ENCODE measurements around the gene GAD2.
A peak's percentile ranks its signal among the peaks of the same experiment; 100 is the strongest.

GAD2 gene

DNA sequence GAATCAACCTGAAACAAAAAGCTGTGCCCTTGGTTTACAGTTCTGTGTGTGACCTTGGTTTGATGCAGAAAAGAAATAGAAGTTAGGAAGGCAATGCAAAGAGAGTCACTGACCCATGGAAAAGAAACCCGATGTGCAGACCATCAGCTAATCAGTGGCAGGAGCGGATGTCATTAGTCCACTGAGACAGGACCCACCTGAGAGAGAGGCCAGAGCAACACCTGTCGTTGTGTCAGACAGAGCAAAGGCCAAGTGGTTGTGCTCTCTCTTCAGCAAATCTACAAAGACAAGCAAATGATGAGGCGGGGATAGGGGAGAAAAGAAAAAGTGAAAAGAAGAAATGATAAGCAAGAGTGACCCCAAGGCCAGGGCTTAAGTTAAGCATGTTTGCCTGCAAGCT is 8.7 kb downstream of the GAD2 start:
- DNase-seq = no peak

DNA sequence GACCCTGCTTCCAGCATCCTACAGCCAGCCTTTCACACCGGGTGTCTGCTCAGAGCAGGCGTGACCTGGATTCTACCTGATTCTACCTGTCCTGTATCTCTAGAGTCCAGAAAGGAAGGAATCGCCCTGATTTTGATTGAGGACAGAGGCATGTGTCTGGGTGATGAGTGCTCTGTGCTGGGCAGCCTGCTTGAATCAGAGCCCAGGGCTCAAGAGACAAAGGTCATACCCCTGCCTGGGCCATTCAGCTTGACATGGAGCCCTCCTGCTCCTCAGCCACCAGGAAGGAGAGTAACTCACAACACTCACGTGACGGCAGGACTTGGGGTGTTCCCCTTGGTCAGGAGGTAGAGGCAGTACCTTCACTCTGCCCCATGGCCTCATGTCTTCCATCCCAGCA is 11.2 kb downstream of the GAD2 start:
- no peak for DNase-seq

DNA sequence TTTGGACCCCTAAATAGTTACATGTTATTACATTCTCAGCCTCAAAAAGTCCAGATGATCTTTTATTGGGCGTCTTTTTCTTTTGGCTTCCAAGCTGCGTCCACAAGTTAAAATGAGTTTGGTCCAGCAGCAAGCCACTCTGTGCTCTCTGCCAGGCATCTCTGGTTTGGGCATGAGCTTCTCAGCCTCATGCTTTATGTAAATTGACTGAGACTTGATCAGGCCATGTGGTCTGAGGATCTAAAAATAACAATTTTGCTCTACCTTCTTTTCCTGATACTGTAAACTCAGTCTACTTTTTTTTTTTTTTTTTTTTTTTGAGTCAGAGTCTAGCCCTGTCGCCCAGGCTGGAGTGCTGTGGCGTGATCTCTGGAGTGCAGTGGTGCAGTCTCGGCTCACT is 15.6 kb downstream of the GAD2 start:
- DNase-seq = no peak

DNA sequence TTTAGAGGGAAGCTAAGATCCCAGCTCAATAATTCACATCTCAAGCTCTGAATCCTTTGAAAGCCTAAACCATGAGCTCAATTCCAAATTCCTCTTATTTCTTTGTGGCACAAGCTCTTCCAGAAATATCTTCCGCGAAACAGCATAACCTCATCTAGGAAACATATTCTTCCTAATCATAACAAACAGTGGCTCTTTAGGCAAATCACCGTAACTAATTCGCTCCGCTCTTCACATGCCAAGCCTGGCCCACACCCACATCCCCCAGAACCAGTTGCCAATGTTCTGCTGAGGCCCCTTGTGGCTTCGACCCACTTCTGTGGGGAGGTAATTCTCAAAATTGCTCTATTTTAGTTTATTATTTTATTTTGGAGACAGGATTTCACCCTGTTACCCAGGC is 19.2 kb downstream of the GAD2 start:
- no peak for DNase-seq

DNA sequence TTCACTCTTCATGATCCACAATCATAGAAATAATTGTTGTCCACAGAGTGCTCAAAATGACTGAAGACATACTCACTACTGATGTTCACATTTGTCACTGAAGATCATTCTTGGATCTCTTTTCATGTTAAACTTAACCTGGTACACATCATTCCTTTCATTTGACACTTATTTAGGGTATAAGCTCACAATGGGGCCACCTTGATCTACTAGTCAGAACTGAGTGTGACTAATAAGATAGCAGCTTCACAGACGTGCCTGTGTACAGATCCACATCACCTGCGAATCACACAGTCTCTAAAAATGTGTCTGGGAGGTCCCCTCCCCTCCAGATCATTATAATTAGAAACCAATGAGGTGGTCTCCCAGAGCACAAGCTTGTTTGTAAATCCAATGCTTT is 21.8 kb downstream of the GAD2 start:
- DNase-seq = no peak

DNA sequence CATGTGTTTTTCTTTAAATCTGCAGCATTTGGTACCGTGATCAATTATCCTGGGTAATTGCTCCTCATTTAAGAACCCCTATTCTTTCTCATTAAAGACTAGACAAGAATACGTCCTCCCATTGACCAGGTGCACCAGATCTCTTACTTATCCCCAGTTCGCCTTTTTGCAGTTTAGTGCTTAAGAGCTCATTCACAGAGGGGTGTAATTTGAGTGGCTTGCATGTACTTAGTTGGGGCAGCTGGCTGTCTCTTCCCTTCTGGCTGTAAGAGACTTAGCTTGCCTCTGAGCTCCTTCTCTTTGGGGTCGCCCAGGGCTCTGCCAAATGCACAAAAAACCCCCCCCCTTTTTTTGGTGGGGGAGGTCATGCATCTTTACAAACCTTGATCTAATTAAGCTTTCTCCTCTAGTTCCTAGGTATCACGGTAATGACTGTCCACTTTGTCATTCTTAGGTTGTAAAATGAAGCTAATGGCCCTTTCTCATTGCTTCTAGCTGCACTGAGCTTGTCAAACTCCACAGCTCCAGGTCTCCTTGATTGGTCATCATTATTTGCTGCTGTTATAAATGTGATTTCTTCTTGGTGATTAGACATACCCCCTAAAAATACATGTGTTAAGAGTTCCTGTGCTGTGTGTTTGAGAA is 26.3 kb downstream of the GAD2 start:
- DNase-seq = no peak

DNA sequence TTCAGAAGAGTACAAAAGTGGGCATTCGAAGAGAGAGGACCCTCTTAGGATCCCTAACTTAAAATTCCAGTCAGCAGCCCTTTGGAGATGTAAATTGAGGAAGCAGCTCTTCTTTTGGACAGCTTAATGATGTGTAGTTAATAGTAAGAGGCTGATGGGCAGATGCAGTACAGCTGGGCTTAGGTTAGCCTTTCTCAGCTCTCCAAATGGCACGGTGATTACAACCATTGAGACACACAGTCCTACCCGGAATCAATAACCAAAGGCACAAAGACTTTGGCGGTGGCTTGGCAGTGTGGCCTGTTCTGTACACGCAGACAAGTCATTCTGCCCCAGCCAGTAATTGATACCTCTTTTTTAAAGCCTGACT is 26.8 kb downstream of the GAD2 start:
- no peak for DNase-seq

DNA sequence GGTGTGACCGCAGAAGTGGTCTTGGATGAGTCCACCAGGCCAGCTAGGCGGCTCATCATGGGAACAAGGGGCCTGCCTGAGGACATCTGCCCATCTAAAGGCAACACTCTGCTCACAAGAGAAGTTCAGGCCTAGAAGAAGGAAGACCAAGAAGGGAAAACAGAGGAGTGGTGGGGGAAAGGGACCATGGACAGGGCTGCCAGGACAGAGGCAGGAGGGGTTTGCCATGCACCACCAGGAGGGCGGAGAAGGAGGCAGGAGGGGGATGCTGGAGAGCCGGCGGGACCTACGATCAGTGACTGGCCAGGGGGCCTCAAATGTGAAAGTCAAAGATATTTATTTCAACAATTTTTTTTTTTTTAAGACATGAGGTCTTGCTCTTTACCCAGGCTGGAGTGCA is 33.1 kb downstream of the GAD2 start:
- no peak for DNase-seq

DNA sequence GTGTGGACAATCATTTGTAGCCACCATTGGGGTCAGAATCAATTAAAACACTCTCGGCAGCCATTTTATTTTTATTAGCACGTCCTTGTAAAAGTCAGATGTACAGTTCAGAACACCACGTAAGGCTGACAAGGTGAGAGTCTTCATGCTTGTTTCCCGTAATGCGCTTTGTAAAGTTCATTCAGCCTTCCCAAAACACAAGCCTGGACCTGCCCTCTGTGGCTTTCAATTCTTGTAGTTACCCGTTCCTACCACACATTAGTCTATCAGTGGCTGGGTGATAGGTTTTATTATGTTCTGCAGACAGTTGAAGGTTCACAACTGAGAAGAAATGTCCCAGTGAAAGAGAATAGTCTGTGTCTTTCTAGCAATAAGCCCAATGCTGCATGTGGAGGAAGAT is 35.4 kb downstream of the GAD2 start:
- DNase-seq = no peak

DNA sequence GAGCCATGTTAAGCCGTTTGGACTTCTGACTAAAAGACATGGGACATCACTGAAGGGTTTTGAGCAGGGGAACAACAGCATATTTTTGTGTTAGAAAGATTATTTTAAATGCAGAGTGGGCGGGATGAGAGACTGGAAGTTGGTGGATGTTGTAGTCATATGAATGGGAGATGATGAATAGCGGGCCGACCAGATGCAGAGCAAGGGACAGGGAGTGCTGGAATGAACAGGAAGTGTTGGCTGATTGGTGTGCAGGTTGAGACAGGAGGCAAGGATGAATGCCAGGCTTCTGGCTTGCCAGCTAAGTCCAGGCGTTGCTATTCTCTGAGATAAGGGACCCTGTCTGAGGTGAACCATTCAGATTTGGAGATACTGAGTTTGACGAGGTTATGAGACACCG is 38.0 kb downstream of the GAD2 start:
- DNase-seq = no peak

DNA sequence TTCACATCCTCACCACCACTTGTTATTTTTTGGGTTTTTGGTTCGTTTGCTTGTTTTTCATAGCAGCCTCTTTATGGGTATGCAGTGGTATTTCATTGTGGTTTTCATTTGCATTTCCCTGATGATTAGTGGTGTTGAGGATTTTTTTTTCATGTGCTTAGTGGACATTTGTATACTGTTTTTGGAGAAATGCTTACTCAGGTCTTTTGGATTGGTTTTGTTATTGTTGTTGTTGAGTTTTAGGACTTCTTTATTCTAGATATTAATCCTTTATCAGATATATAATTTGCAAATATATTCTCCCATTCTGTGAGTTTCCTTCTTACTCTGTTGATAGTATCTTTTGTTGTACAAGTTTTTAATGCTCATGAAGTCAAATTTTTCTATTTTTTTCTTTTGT is 42.8 kb downstream of the GAD2 start:
- no peak for DNase-seq

DNA sequence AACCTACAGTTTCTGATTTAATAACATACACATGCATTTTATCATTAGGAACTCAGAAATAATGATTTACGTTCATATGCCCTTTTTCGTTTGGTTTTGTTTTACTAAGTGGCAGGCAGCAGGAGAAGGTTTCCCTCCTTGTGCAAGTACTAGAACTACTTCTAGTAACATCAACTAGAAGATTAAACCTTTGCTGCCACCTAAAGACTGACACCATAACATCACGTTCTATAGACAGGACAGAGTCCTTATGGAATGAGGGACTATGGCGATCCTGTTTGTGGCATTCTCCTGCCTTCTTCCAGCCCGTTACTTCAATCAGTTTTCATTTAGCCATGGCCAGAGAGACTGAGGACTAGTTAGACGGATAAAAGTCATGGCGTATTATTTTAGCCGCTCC is 53.2 kb downstream of the GAD2 start:
- peak; percentile 39 for DNase-seq

DNA sequence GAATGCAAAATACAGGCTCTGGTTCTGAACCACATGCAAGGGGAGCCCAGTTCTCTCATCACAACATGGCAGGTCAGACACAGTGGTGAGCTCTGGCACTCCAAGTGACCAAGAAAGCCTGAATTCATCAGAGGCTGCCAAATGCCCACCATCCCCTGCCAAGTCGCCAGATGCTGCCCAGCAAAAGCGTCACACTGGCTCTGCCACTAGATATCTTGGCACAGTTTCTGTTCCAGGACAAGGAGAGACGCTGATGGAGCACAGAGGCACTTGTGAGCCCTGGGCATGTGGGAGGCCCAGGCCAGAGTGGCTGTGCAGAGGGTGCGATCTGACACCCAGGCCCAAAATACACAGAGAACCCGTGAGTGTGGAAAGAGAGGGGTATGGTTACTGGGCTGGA is 57.8 kb downstream of the GAD2 start:
- DNase-seq = no peak

DNA sequence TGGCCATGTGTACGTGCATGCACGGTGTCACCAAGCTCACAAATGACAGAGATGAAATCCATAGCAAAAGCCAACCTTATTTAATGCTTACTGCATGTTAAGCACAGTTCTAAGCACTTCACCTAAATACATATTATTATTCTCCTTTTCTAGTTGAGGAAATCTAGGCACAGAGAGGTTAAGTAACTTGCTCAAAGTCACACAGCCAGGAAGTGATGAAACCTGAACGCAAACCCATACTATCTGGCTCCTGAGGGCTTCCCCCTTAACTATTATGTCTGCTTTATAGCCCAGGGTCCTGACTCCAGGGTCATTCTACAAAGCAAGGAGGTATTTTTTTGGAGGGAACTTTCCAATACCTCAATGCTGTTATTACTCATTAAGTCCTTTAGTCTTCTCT is 61.7 kb downstream of the GAD2 start:
- DNase-seq = no peak

DNA sequence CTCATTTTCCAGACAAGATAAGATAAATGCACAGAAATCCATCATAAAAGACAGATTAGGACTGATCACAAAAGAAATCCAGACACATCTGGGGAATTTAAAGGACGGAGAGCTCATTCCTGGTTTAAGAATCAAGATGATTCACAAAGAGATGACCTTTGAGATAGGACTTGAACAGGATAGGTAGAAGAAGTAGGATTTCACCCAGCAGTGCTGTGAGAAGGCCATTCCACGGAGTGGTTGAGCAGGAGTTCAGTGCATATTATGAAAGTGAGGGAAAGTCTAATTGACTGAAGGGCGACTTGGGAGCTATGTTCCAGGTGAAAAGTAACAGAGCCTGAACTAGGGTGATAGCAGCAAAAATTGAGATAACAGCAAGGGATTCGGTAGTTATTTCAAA is 73.7 kb downstream of the GAD2 start:
- DNase-seq = no peak

DNA sequence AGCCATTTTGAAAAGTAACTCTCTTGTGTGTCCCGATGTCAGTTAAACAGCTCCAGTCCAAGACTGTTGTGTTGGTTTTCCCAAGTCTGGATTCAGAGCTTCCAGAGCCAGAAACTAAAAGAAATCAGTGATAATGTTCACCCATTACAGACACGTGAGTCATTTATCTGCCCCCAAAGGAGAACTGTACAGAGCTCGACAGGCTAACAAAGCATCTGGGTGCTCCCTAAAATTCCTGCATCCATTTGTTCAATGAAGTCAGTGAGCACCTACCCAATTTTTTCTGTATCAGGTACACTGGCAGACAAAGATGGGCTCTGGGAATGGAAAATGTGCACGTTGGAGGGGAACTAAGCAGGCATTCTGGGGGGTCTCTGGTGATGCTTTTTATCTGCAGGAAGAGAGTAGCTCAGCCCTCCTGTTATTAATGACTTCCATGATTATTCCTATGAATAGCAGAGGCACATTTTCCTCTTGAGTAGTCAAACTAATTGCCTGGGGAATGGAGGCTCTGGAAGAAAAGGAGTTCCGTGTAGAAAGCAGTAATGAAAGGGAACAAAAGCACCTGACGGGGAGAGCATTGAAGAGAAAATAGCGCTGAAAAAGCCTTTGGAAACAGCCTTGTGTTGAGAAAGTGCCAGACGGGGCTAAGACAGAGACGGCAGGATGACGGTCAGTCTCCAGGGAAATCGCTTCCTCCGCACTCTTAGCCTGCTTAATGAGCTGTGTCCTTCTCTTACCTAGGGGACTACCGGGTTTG is 75.3 kb downstream of the GAD2 start:
- DNase-seq = no peak

DNA sequence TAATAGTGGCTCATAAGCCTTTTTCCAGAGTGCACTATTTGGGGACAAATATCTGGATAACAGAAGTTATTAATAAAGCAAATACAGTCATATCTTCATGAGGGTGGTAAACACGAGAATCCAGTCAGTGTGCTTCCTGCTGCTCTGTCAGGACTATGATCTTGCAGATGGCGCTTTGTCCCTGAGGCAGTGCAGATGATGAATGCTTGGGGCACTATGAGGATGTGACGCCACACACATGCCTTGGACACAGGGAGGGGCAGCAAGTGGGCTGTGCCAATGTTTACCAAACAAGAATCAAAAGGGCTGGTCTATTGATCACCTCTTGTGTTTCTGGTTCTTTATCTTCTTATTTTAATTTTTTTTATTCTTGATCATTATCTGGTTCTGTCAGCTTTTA is 79.8 kb downstream of the GAD2 start:
- no peak for DNase-seq

DNA sequence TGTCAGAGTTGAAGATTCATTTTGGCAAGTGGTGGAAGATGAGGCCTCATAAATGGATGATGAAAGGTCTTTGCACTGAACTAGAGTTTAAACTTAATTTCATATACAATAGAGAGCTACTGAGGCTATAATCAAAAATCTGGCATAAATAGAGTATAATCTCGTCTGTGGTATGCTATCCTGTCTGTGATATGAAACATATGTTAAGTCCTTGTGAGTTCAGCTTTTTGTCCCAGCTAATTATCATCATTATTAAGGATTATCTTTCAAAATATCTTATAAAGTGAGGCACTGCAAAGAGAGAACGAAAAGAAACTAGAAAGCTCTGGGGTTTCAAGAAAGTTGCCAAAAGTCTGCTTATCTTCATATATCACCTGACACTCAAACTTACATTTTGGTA is 83.4 kb downstream of the GAD2 start:
- DNase-seq = no peak

DNA sequence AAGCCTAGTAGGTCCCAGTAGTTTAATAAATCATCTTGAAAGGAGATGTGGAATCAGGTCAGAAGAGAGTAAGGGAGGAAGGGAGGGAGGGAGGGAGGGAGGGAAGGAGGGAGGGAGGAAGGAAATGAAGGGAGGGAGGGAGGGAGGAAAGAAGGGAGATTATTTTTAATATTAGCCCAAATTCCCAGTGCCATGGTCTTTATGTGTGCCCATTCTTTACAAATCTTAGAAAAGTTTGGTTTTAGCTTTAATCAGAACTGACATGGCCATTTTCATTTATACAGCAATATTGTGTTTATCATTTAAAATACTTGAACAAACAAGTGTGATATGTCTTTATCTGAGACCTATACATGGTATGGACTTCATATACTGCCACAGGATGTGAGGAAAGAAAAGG is 86.8 kb downstream of the GAD2 start:
- DNase-seq = no peak

DNA sequence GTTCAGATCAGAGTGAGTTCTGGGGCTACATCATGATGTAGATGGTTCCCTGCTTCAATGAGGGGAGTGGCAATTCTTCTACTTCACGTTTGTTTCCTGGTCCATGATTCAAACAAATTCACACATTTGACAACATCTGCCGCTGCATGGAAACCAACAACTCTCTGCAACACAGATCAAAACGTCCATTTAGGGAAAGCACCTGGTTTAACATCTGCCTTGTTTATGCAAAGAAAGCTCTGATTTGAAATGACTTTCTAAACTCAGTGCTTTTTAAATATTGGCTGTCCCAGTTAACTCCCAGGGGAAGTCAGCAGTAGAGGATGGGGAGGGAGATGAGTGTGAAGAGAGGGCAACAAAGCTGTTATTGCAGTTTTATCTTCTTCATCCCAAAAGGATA is 93.8 kb downstream of the GAD2 start:
- DNase-seq = no peak

DNA sequence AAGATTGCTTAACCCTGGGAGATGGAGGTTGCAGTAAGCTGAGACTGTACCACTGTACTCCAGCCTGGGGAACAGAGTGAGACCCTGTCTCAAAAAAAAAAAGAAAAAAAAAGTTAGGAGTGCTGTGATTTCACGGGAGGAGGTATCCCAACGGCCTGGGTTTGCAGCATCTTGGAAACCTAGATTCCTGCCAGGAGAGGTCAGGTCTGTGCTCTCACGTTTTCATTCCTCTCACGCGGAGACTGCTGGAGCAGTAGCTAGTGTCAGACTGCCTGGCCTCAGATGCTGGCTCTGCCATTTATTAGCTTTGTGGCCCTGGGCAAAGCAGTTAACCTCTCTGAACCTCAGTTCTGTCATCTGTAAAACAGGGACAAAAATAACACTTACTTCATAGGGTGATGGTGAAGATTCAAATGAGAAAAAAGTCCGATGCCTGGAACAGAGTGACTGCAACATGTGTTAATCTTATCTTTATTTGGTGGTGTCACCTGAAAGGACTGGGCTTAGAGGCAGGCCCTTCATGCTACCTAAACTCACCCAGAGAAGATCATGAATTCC is 94.9 kb downstream of the GAD2 start:
- no peak for DNase-seq

DNA sequence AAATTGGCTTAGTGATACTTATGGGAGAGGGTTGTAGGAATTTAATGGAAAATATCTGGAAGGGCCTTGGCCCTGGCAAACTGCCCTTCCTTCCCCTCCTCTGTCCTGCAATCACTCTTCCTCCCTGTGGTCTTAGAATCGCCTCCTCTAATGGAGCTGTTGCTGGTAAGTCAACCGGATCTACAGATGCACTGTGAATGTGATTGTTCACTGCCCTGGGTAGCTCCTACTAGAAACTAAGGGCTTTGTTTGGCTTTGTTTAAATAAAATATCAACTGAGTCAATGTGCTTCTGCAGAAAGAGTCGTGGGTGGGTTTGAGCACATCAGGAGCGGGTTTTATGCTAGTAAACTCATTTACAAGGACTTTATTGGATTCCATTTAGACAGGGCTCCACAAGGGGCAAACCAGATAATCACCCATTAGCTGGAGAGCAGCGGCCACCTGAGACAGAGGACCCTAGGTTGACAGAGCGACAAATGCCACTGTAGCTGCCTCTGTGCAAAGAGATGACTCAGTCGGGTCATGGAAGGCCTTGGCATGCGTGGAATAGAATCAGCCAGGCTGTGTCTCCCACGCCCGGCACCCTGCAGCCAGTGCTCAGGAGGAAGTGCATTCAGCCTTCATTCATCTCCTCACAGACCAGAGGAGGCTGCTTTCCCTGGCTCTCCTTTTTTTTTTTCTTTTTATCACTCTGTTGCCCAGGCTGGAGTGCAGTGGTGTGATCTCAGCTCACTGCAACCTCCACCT is 97.9 kb downstream of the GAD2 start:
- no peak for DNase-seq

DNA sequence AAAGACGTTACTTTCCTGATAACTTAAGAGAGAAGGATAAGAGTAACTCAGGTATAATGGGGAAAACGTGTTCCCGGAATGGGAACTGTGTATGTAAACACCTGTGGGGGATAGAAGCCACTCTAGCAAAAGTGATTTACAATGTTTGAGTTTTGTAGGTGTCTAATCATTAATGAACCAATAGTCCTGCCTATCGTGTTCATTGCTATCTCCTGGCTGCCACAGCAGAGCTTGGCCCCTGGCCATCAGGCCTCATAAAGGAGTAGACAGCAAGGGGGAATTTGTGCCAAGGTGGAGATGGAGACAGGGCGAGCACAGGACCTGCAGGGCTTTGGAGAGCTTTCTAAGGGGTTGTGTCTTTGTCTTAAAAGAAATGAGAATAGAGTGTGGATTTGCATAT is 102.1 kb downstream of the GAD2 start:
- DNase-seq = no peak

DNA sequence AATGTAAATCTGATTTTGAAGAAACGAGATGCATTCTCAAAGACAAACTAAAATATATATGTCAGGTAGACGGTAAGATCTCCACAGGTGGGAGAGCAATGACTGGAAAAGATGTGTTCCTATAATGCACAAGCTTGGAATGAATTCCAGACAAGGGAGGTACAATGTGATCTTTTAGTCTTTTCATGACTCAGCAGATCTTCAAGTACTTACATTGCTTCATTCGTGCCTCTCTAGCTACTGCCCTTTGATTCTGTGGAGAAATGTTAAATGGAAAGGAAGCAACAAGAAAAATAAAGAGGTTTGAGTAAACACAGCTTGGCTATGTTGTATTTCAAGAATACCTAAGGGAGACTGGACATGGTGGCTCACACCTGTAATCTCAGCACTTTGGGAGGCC is 106.6 kb downstream of the GAD2 start:
- no peak for DNase-seq
